Measurements from ENCODE around the gene SLC17A8.

DNA sequence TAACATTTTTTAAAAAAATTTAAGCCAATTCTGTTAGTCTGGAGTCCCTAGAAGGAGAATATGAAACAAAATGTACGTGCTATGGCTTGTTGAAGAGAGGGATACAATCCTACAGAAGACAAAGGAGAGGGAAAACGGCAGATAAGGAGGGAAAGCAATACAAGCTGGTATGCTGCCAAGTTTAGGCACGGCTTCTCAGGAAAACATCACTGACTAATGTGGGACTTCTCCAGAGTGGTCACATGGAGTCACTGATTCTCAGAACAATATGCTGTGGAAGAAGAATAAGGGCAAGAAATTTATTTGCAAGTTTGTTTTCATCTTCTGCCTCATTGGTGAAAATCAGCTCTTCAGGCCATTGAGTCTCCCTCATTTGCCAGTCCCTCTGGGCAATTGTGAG lies 93.9 kb downstream of the SLC17A8 start:
- TF ChIP-seq SIN3A (IDR thresholded peaks at IDR 0.05; ENCODE audit: borderline replicate concordance, insufficient read depth, low read depth, low read length) = no peak
- TF ChIP-seq, protein P1, sequence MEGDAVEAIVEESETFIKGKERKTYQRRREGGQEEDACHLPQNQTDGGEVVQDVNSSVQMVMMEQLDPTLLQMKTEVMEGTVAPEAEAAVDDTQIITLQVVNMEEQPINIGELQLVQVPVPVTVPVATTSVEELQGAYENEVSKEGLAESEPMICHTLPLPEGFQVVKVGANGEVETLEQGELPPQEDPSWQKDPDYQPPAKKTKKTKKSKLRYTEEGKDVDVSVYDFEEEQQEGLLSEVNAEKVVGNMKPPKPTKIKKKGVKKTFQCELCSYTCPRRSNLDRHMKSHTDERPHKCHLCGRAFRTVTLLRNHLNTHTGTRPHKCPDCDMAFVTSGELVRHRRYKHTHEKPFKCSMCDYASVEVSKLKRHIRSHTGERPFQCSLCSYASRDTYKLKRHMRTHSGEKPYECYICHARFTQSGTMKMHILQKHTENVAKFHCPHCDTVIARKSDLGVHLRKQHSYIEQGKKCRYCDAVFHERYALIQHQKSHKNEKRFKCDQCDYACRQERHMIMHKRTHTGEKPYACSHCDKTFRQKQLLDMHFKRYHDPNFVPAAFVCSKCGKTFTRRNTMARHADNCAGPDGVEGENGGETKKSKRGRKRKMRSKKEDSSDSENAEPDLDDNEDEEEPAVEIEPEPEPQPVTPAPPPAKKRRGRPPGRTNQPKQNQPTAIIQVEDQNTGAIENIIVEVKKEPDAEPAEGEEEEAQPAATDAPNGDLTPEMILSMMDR (IDR thresholded peaks at IDR 0.05) = no peak
- TF ChIP-seq TCF7L2 (IDR thresholded peaks at IDR 0.05; ENCODE audit: low read depth, low read length) = no peak
- no peak for TF ChIP-seq POLR2AphosphoS5 (IDR thresholded peaks at IDR 0.05; ENCODE audit: low read depth, low read length)
